ENCODE results near the gene RTL5. TPM values are rescaled to one million over a fixed set of nuclear protein-coding genes. Genes with fewer than 3 reads are reported as not detected.

Gene RTL5
- total RNA-seq, 2 experiments from 2014 or later = 0.18 to 0.31 TPM

- H3K4me1 Mint-ChIP-seq (ENCODE audit: low read depth) = peaks cover 15% of the 10 kb centered on the region
- CTCF ChIA-PET = interaction anchor here (0.8 kb wide), 1 partner anchor 8 kb away, joined by 3 read pairs; no protein-coding TSS in a partner anchor
- no peaks in the 10 kb centered on the region for H3K36me3 Mint-ChIP-seq (ENCODE audit: low read depth)
- H3K27ac Mint-ChIP-seq = no peak overlapping the region
- no peak for ATAC-seq
- TF ChIP-seq CTCF (IDR thresholded peaks at IDR 0.05) = no peak
- H3K27me3 Mint-ChIP-seq = peaks cover 2% of the 10 kb centered on the region
- no peak overlapping the region for H3K4me3 Mint-ChIP-seq
- POLR2A ChIA-PET = no interaction called here
- H3K9me3 Mint-ChIP-seq = no peaks in the 10 kb centered on the region
- intact Hi-C loops (cut with micrococcal nuclease) = no loop called here
- DNase-seq = no peak
Observed at GRCh38 chrX:72117636-72118210, 14.0 kb downstream of the RTL5 start.

DNA sequence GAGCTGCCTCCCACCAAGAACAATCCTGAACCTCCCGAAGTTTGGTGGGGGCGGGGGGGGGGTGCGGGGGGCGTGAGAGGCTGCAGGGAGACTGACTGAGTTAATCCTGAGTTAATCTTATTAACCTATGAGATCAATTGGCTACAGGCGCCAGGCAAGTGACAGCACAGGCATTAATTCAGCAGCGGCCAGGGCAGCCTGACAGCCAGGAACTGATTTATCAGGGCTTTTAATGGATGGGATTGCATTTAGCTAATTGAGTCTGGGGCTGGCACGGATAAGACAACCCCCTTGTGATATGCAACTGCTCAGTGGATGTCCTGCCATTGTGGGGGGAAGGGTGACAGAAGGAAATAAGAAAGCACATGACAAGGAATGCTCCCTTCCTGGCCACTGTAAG lies 16.3 kb downstream of the RTL5 start:
- CTCF ChIA-PET = interaction anchor here (1.2 kb wide), 1 partner anchor 11 kb away, joined by 3 read pairs; no protein-coding TSS in a partner anchor
- no peak for ATAC-seq
- Mint-ChIP-seq H3K27me3 (peaks cover 2% of the 10 kb centered on the region), H3K36me3 (ENCODE audit: low read depth) (no peaks in the 10 kb centered on the region), H3K4me3 (no peak overlapping the region), H3K9me3 (no peaks in the 10 kb centered on the region), H3K27ac (no peak overlapping the region), H3K4me1 (ENCODE audit: low read depth) (no peaks in the 10 kb centered on the region)
- no peak for TF ChIP-seq CTCF (IDR thresholded peaks at IDR 0.05)
- POLR2A ChIA-PET = no interaction called here
- DNase-seq = no peak
- intact Hi-C loops (cut with micrococcal nuclease) = no loop called here

- TF ChIP-seq CTCF (IDR thresholded peaks at IDR 0.05) = no peak
- ATAC-seq (no peak), DNase-seq (no peak)
- POLR2A ChIA-PET = no interaction called here
- Mint-ChIP-seq H3K27me3 (no peaks in the 10 kb centered on the region), H3K36me3 (ENCODE audit: low read depth) (no peaks in the 10 kb centered on the region), H3K9me3 (no peaks in the 10 kb centered on the region), H3K27ac (no peak overlapping the region), H3K4me3 (no peak overlapping the region), H3K4me1 (ENCODE audit: low read depth) (no peaks in the 10 kb centered on the region)
- CTCF ChIA-PET = interaction anchor here (1.2 kb wide), 1 partner anchor 12 kb away, joined by 3 read pairs; no protein-coding TSS in a partner anchor
- intact Hi-C loops (cut with micrococcal nuclease) = no loop called here
Observed at GRCh38 chrX:72114807-72115206, 16.9 kb downstream of the RTL5 start.

- ChIA-PET POLR2A (no interaction called here), CTCF (interaction anchor here (1.2 kb wide), 1 partner anchor 12 kb away, joined by 3 read pairs; no protein-coding TSS in a partner anchor)
- DNase-seq (no peak), ATAC-seq (no peak)
- no peaks in the 10 kb centered on the region for H3K27me3 Mint-ChIP-seq
- H3K27ac Mint-ChIP-seq = no peak overlapping the region
- no peaks in the 10 kb centered on the region for H3K36me3 Mint-ChIP-seq (ENCODE audit: low read depth)
- TF ChIP-seq CTCF (IDR thresholded peaks at IDR 0.05) = no peak
- intact Hi-C loops (cut with micrococcal nuclease) = no loop called here
- H3K4me3 Mint-ChIP-seq = no peak overlapping the region
- H3K4me1 Mint-ChIP-seq (ENCODE audit: low read depth) = no peaks in the 10 kb centered on the region
- H3K9me3 Mint-ChIP-seq = no peaks in the 10 kb centered on the region
Observed at GRCh38 chrX:72114306-72114705, 17.4 kb downstream of the RTL5 start.

GRCh38 chrX:72113461-72113860 lies 18.3 kb downstream of the RTL5 start:
- no peak overlapping the region for H3K4me3 Mint-ChIP-seq

More at GRCh38 chrX:72113461-72113860, 18.3 kb downstream of the RTL5 start:
- intact Hi-C loops (cut with micrococcal nuclease) = no loop called here
- POLR2A ChIA-PET = no interaction called here
- Mint-ChIP-seq H3K27ac (no peak overlapping the region), H3K4me1 (ENCODE audit: low read depth) (no peaks in the 10 kb centered on the region), H3K27me3 (peaks cover 3% of the 10 kb centered on the region), H3K36me3 (ENCODE audit: low read depth) (no peaks in the 10 kb centered on the region), H3K9me3 (no peaks in the 10 kb centered on the region)
- CTCF ChIA-PET = no interaction called here
- no peak for ATAC-seq
- DNase-seq = no peak
- TF ChIP-seq CTCF (IDR thresholded peaks at IDR 0.05) = no peak
